ENCODE results near the gene UBE2U.

UBE2U gene

GRCh38 chr1:64172458-64172983, 30.9 kb upstream of the UBE2U start (continued):
- TF ChIP-seq, protein P1, sequence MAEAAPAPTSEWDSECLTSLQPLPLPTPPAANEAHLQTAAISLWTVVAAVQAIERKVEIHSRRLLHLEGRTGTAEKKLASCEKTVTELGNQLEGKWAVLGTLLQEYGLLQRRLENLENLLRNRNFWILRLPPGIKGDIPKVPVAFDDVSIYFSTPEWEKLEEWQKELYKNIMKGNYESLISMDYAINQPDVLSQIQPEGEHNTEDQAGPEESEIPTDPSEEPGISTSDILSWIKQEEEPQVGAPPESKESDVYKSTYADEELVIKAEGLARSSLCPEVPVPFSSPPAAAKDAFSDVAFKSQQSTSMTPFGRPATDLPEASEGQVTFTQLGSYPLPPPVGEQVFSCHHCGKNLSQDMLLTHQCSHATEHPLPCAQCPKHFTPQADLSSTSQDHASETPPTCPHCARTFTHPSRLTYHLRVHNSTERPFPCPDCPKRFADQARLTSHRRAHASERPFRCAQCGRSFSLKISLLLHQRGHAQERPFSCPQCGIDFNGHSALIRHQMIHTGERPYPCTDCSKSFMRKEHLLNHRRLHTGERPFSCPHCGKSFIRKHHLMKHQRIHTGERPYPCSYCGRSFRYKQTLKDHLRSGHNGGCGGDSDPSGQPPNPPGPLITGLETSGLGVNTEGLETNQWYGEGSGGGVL (tag by site-specific recombination; IDR thresholded peaks at IDR 0.05), result 0 out of 2 replicates have a peak, but pooled peaks have one; percentile 6
- TF ChIP-seq ZBTB8A (tag by site-specific recombination; IDR thresholded peaks at IDR 0.05) (peak; percentile 63), ZBTB26 (tag by site-specific recombination; optimal IDR thresholded peaks at IDR 0.05) (no peak), GFI1B (tag by site-specific recombination; IDR thresholded peaks at IDR 0.05) (no peak), ZNF830 (tag by site-specific recombination; IDR thresholded peaks at IDR 0.05; ENCODE audit: low read depth) (no peak), ZNF501 (tag by site-specific recombination; IDR thresholded peaks at IDR 0.05) (no peak), YY1 (tag by site-specific recombination; IDR thresholded peaks at IDR 0.05) (peak; percentile 52; the same call in 1 of the 2 replicates), ZNF529 (tag by site-specific recombination; IDR thresholded peaks at IDR 0.05; ENCODE audit: insufficient replicate concordance) (peak; percentile 5), ZBTB21 (tag by site-specific recombination; IDR thresholded peaks at IDR 0.05) (peak; percentile 31; the same call in 1 of the 2 replicates), ZNF10 (tag by site-specific recombination; IDR thresholded peaks at IDR 0.05) (peak; percentile 79), ZNF639 (tag by site-specific recombination; IDR thresholded peaks at IDR 0.05) (peak; percentile 79), ZNF664 (tag by site-specific recombination; IDR thresholded peaks at IDR 0.05) (peak; percentile 34; the same call in 1 of the 2 replicates), ZNF626 (tag by site-specific recombination; IDR thresholded peaks at IDR 0.05) (no peak), ZNF140 (tag by site-specific recombination; IDR thresholded peaks at IDR 0.05) (no peak), ZNF558 (tag by site-specific recombination; IDR thresholded peaks at IDR 0.05) (0 out of 2 replicates have a peak, but pooled peaks have one; percentile 21), ZBTB7A (tag by site-specific recombination; IDR thresholded peaks at IDR 0.05; ENCODE audit: low read depth) (no peak), ZNF292 (tag by site-specific recombination; IDR thresholded peaks at IDR 0.05; ENCODE audit: borderline replicate concordance, low read depth) (no peak), WT1 (tag by site-specific recombination; IDR thresholded peaks at IDR 0.05) (peak; percentile 99), ZNF394 (tag by site-specific recombination; IDR thresholded peaks at IDR 0.05; ENCODE audit: borderline replicate concordance) (peak; percentile 72), ZNF404 (tag by site-specific recombination; IDR thresholded peaks at IDR 0.05) (no peak), GLIS2 (tag by site-specific recombination; IDR thresholded peaks at IDR 0.05) (no peak)
- TF ChIP-seq, protein P2, sequence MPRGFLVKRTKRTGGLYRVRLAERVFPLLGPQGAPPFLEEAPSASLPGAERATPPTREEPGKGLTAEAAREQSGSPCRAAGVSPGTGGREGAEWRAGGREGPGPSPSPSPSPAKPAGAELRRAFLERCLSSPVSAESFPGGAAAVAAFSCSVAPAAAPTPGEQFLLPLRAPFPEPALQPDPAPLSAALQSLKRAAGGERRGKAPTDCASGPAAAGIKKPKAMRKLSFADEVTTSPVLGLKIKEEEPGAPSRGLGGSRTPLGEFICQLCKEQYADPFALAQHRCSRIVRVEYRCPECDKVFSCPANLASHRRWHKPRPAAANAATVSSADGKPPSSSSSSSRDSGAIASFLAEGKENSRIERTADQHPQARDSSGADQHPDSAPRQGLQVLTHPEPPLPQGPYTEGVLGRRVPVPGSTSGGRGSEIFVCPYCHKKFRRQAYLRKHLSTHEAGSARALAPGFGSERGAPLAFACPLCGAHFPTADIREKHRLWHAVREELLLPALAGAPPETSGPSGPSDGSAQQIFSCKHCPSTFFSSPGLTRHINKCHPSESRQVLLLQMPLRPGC (tag by site-specific recombination; IDR thresholded peaks at IDR 0.05), result peak; percentile 75
- TF ChIP-seq, protein P3, sequence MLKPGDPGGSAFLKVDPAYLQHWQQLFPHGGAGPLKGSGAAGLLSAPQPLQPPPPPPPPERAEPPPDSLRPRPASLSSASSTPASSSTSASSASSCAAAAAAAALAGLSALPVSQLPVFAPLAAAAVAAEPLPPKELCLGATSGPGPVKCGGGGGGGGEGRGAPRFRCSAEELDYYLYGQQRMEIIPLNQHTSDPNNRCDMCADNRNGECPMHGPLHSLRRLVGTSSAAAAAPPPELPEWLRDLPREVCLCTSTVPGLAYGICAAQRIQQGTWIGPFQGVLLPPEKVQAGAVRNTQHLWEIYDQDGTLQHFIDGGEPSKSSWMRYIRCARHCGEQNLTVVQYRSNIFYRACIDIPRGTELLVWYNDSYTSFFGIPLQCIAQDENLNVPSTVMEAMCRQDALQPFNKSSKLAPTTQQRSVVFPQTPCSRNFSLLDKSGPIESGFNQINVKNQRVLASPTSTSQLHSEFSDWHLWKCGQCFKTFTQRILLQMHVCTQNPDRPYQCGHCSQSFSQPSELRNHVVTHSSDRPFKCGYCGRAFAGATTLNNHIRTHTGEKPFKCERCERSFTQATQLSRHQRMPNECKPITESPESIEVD (tag by site-specific recombination; IDR thresholded peaks at IDR 0.05), result peak; percentile 99
- TF ChIP-seq, protein P4, sequence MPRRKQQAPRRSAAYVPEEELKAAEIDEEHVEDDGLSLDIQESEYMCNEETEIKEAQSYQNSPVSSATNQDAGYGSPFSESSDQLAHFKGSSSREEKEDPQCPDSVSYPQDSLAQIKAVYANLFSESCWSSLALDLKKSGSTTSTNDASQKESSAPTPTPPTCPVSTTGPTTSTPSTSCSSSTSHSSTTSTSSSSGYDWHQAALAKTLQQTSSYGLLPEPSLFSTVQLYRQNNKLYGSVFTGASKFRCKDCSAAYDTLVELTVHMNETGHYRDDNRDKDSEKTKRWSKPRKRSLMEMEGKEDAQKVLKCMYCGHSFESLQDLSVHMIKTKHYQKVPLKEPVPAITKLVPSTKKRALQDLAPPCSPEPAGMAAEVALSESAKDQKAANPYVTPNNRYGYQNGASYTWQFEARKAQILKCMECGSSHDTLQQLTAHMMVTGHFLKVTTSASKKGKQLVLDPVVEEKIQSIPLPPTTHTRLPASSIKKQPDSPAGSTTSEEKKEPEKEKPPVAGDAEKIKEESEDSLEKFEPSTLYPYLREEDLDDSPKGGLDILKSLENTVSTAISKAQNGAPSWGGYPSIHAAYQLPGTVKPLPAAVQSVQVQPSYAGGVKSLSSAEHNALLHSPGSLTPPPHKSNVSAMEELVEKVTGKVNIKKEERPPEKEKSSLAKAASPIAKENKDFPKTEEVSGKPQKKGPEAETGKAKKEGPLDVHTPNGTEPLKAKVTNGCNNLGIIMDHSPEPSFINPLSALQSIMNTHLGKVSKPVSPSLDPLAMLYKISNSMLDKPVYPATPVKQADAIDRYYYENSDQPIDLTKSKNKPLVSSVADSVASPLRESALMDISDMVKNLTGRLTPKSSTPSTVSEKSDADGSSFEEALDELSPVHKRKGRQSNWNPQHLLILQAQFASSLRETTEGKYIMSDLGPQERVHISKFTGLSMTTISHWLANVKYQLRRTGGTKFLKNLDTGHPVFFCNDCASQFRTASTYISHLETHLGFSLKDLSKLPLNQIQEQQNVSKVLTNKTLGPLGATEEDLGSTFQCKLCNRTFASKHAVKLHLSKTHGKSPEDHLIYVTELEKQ (tag by site-specific recombination; IDR thresholded peaks at IDR 0.05; ENCODE audit: borderline replicate concordance), result peak; percentile 63; the same call in 1 of the 2 replicates
- TF ChIP-seq, protein P5, sequence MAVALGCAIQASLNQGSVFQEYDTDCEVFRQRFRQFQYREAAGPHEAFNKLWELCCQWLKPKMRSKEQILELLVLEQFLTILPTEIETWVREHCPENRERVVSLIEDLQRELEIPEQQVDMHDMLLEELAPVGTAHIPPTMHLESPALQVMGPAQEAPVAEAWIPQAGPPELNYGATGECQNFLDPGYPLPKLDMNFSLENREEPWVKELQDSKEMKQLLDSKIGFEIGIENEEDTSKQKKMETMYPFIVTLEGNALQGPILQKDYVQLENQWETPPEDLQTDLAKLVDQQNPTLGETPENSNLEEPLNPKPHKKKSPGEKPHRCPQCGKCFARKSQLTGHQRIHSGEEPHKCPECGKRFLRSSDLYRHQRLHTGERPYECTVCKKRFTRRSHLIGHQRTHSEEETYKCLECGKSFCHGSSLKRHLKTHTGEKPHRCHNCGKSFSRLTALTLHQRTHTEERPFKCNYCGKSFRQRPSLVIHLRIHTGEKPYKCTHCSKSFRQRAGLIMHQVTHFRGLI (tag by site-specific recombination; IDR thresholded peaks at IDR 0.05), result no peak
